HEK293 (cell line): ENCODE results near the gene PARP8.

Source experiments
- KLF10 ChIP-seq: fragments of 450-650 bp; IDR thresholded peaks from 2 replicates; pipeline ENCODE4 v1.5.1; 2018; ENCODE audit warnings: missing biosample characterization, mild to moderate bottlenecking, missing genetic modification characterization
- MEIS1 ChIP-seq: sonication (generic); formaldehyde crosslinking; IDR thresholded peaks from 2 replicates; pipeline ENCODE4 v1.8.1; 2022; ENCODE audit warnings: missing genetic modification reagents, mild to moderate bottlenecking, borderline replicate concordance
- MZF1 ChIP-seq: fragments of 450-650 bp; formaldehyde crosslinking; IDR thresholded peaks from 2 replicates; pipeline ENCODE4 v1.5.1; 2017; ENCODE audit warnings: missing biosample characterization, missing genetic modification characterization, borderline replicate concordance
- ZNF112 ChIP-seq: fragments of 450-650 bp; formaldehyde crosslinking; IDR thresholded peaks from 2 replicates; pipeline ENCODE4 v1.5.0; 2017; ENCODE audit warnings: missing biosample characterization, missing genetic modification characterization
- ZNF121 ChIP-seq: fragments of 450-650 bp; formaldehyde crosslinking; IDR thresholded peaks from 2 replicates; pipeline ENCODE4 v1.5.1; 2016; ENCODE audit warnings: missing biosample characterization, missing genetic modification characterization
- ZNF37A ChIP-seq: fragments of 450-650 bp; IDR thresholded peaks from 2 replicates; pipeline ENCODE4 v1.5.1; 2018; ENCODE audit warnings: missing biosample characterization, missing genetic modification characterization
- ZNF433 ChIP-seq: fragments of 450-650 bp; formaldehyde crosslinking; IDR thresholded peaks from 2 replicates; pipeline ENCODE4 v1.5.1; 2016; ENCODE audit warnings: missing biosample characterization, missing genetic modification characterization, low read depth
- ZNF600 ChIP-seq: fragments of 450-650 bp; formaldehyde crosslinking; IDR thresholded peaks from 2 replicates; pipeline ENCODE4 v1.5.1; 2016; ENCODE audit warnings: missing biosample characterization, missing genetic modification characterization
- ZNF623 ChIP-seq: fragments of 450-650 bp; formaldehyde crosslinking; IDR thresholded peaks from 2 replicates; pipeline ENCODE4 v1.5.1; 2016; ENCODE audit warnings: missing biosample characterization, missing genetic modification characterization
- ZNF629 ChIP-seq: fragments of 450-650 bp; formaldehyde crosslinking; IDR thresholded peaks from 2 replicates; pipeline ENCODE4 v1.5.1; 2017; ENCODE audit warnings: missing biosample characterization, missing genetic modification characterization
- ZNF843 ChIP-seq: fragments of 450-650 bp; formaldehyde crosslinking; IDR thresholded peaks from 2 replicates; pipeline ENCODE4 v1.5.1; 2016; ENCODE audit warnings: missing biosample characterization, missing genetic modification characterization
- TF ChIP-seq, protein P1 (sequence below): fragments of 450-650 bp; formaldehyde crosslinking; IDR thresholded peaks from 2 replicates; pipeline ENCODE4 v1.5.1; 2016; ENCODE audit warnings: missing biosample characterization, missing genetic modification characterization
- TF ChIP-seq, protein P2 (sequence below): fragments of 450-650 bp; formaldehyde crosslinking; IDR thresholded peaks from 2 replicates; pipeline ENCODE4 v1.5.1; 2016; ENCODE audit warnings: missing biosample characterization, missing genetic modification characterization
- TF ChIP-seq, protein P3 (sequence below): fragments of 450-650 bp; IDR thresholded peaks from 2 replicates; pipeline ENCODE4 v1.5.1; 2018; ENCODE audit warnings: missing biosample characterization, missing genetic modification characterization
- TF ChIP-seq, protein P4 (sequence below): fragments of 450-650 bp; formaldehyde crosslinking; conservative IDR thresholded peaks from 2 replicates; pipeline ENCODE4 v1.5.1; 2016; ENCODE audit warnings: low read depth, missing biosample characterization, missing genetic modification characterization
- TF ChIP-seq, protein P5 (sequence below): fragments of 450-650 bp; formaldehyde crosslinking; IDR thresholded peaks from 2 replicates; pipeline ENCODE4 v1.5.1; 2017; ENCODE audit warnings: missing biosample characterization, missing genetic modification characterization
- TF ChIP-seq, protein P6 (sequence below): fragments of 450-650 bp; formaldehyde crosslinking; IDR thresholded peaks from 2 replicates; pipeline ENCODE4 v1.5.1; 2017; ENCODE audit warnings: missing biosample characterization, missing genetic modification characterization
- TF ChIP-seq, protein P7 (sequence below): fragments of 450-650 bp; formaldehyde crosslinking; IDR thresholded peaks from 2 replicates; pipeline ENCODE4 v1.5.1; 2016; ENCODE audit warnings: missing biosample characterization, missing genetic modification characterization
- TF ChIP-seq, protein P8 (sequence below): fragments of 450-650 bp; formaldehyde crosslinking; IDR thresholded peaks from 2 replicates; pipeline ENCODE4 v1.5.1; 2016; ENCODE audit warnings: missing biosample characterization, missing genetic modification characterization, borderline replicate concordance

PARP8 gene

DNA sequence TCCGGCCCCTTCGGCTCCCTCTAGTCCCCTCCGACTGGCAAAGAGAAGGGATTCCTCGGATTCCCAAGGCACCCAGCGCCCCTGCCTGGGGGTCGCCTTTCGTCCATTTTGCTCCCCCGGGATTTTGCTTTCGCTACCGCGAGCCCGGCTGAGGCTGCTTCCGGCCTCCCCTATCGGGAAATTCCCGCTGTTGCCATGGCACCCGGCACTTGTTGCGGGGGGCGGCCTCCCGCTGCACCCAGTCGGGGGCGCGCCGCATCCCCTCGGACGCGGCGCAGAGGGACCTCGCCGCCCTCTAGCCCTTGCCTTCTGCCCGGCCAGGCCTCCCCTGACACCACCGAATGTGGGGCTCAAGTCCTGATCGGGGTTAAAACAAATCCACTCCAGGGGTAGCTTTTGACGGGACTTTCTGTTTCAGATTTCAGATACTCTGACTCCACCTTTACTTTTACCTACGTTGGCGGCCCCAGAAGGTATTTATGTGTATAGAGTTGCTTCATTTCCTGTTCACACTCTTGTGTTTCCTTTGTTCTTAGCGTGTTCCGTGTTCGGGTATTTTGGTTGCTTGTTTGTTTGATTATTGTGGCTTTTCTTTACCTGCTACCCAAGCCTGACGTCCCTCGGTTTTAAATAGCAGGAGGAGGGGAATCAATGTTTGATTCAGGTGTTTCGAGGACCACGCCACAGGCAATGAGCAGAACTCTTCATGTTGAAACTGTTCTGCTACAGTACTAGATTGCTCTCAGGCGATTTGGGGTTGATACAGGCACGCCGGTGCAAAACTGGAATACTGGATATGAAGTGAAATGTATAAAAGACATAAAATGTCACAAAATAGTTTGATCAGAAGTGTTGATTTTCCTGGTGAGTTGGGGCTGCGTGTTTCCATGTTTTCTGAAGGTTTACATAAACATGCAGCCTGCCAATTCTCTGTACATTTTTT is 1.5 kb downstream of the PARP8 start (continued):
- TF ChIP-seq, protein P1, sequence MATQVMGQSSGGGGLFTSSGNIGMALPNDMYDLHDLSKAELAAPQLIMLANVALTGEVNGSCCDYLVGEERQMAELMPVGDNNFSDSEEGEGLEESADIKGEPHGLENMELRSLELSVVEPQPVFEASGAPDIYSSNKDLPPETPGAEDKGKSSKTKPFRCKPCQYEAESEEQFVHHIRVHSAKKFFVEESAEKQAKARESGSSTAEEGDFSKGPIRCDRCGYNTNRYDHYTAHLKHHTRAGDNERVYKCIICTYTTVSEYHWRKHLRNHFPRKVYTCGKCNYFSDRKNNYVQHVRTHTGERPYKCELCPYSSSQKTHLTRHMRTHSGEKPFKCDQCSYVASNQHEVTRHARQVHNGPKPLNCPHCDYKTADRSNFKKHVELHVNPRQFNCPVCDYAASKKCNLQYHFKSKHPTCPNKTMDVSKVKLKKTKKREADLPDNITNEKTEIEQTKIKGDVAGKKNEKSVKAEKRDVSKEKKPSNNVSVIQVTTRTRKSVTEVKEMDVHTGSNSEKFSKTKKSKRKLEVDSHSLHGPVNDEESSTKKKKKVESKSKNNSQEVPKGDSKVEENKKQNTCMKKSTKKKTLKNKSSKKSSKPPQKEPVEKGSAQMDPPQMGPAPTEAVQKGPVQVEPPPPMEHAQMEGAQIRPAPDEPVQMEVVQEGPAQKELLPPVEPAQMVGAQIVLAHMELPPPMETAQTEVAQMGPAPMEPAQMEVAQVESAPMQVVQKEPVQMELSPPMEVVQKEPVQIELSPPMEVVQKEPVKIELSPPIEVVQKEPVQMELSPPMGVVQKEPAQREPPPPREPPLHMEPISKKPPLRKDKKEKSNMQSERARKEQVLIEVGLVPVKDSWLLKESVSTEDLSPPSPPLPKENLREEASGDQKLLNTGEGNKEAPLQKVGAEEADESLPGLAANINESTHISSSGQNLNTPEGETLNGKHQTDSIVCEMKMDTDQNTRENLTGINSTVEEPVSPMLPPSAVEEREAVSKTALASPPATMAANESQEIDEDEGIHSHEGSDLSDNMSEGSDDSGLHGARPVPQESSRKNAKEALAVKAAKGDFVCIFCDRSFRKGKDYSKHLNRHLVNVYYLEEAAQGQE (tag by site-specific recombination), result no peak
- no peak for TF ChIP-seq ZNF623 (tag by site-specific recombination)
- no peak for TF ChIP-seq ZNF37A (tag by site-specific recombination)
- no peak for TF ChIP-seq ZNF112 (tag by site-specific recombination)
- TF ChIP-seq, protein P2, sequence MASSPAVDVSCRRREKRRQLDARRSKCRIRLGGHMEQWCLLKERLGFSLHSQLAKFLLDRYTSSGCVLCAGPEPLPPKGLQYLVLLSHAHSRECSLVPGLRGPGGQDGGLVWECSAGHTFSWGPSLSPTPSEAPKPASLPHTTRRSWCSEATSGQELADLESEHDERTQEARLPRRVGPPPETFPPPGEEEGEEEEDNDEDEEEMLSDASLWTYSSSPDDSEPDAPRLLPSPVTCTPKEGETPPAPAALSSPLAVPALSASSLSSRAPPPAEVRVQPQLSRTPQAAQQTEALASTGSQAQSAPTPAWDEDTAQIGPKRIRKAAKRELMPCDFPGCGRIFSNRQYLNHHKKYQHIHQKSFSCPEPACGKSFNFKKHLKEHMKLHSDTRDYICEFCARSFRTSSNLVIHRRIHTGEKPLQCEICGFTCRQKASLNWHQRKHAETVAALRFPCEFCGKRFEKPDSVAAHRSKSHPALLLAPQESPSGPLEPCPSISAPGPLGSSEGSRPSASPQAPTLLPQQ (tag by site-specific recombination), result no peak
- TF ChIP-seq, protein P3, sequence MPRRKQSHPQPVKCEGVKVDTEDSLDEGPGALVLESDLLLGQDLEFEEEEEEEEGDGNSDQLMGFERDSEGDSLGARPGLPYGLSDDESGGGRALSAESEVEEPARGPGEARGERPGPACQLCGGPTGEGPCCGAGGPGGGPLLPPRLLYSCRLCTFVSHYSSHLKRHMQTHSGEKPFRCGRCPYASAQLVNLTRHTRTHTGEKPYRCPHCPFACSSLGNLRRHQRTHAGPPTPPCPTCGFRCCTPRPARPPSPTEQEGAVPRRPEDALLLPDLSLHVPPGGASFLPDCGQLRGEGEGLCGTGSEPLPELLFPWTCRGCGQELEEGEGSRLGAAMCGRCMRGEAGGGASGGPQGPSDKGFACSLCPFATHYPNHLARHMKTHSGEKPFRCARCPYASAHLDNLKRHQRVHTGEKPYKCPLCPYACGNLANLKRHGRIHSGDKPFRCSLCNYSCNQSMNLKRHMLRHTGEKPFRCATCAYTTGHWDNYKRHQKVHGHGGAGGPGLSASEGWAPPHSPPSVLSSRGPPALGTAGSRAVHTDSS (tag by site-specific recombination), result no peak
- TF ChIP-seq ZNF121 (tag by site-specific recombination), result no peak
- no peak for TF ChIP-seq ZNF629 (tag by site-specific recombination)
- TF ChIP-seq, protein P4, sequence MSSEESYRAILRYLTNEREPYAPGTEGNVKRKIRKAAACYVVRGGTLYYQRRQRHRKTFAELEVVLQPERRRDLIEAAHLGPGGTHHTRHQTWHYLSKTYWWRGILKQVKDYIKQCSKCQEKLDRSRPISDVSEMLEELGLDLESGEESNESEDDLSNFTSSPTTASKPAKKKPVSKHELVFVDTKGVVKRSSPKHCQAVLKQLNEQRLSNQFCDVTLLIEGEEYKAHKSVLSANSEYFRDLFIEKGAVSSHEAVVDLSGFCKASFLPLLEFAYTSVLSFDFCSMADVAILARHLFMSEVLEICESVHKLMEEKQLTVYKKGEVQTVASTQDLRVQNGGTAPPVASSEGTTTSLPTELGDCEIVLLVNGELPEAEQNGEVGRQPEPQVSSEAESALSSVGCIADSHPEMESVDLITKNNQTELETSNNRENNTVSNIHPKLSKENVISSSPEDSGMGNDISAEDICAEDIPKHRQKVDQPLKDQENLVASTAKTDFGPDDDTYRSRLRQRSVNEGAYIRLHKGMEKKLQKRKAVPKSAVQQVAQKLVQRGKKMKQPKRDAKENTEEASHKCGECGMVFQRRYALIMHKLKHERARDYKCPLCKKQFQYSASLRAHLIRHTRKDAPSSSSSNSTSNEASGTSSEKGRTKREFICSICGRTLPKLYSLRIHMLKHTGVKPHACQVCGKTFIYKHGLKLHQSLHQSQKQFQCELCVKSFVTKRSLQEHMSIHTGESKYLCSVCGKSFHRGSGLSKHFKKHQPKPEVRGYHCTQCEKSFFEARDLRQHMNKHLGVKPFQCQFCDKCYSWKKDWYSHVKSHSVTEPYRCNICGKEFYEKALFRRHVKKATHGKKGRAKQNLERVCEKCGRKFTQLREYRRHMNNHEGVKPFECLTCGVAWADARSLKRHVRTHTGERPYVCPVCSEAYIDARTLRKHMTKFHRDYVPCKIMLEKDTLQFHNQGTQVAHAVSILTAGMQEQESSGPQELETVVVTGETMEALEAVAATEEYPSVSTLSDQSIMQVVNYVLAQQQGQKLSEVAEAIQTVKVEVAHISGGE, result peak; percentile 28
- TF ChIP-seq ZNF600 (tag by site-specific recombination), result peak; percentile 48
- no peak for TF ChIP-seq MZF1 (tag by site-specific recombination)
- TF ChIP-seq, protein P5, sequence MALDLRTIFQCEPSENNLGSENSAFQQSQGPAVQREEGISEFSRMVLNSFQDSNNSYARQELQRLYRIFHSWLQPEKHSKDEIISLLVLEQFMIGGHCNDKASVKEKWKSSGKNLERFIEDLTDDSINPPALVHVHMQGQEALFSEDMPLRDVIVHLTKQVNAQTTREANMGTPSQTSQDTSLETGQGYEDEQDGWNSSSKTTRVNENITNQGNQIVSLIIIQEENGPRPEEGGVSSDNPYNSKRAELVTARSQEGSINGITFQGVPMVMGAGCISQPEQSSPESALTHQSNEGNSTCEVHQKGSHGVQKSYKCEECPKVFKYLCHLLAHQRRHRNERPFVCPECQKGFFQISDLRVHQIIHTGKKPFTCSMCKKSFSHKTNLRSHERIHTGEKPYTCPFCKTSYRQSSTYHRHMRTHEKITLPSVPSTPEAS, result no peak
- TF ChIP-seq ZNF843, result no peak
- TF ChIP-seq, protein P6, sequence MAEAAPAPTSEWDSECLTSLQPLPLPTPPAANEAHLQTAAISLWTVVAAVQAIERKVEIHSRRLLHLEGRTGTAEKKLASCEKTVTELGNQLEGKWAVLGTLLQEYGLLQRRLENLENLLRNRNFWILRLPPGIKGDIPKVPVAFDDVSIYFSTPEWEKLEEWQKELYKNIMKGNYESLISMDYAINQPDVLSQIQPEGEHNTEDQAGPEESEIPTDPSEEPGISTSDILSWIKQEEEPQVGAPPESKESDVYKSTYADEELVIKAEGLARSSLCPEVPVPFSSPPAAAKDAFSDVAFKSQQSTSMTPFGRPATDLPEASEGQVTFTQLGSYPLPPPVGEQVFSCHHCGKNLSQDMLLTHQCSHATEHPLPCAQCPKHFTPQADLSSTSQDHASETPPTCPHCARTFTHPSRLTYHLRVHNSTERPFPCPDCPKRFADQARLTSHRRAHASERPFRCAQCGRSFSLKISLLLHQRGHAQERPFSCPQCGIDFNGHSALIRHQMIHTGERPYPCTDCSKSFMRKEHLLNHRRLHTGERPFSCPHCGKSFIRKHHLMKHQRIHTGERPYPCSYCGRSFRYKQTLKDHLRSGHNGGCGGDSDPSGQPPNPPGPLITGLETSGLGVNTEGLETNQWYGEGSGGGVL (tag by site-specific recombination), result no peak
- 0 out of 2 replicates have a peak, but pooled peaks have one; percentile 13 for TF ChIP-seq KLF10
- no peak for TF ChIP-seq MEIS1
- TF ChIP-seq, protein P7, sequence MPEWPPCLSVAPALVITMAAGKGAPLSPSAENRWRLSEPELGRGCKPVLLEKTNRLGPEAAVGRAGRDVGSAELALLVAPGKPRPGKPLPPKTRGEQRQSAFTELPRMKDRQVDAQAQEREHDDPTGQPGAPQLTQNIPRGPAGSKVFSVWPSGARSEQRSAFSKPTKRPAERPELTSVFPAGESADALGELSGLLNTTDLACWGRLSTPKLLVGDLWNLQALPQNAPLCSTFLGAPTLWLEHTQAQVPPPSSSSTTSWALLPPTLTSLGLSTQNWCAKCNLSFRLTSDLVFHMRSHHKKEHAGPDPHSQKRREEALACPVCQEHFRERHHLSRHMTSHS (tag by site-specific recombination), result no peak
- TF ChIP-seq, protein P8, sequence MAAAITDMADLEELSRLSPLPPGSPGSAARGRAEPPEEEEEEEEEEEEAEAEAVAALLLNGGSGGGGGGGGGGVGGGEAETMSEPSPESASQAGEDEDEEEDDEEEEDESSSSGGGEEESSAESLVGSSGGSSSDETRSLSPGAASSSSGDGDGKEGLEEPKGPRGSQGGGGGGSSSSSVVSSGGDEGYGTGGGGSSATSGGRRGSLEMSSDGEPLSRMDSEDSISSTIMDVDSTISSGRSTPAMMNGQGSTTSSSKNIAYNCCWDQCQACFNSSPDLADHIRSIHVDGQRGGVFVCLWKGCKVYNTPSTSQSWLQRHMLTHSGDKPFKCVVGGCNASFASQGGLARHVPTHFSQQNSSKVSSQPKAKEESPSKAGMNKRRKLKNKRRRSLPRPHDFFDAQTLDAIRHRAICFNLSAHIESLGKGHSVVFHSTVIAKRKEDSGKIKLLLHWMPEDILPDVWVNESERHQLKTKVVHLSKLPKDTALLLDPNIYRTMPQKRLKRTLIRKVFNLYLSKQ, result no peak
- TF ChIP-seq ZNF433, result no peak
